SU-DHL-6 (cell line): ENCODE measurements around the gene OR2AG2.
"Not testable (repeated sequence)": the region's sequence is repeated elsewhere in the genome, so short reads cannot be mapped to it uniquely, and the experiment has no call there.

Experiments used
- H2AFZ ChIP-seq: fragments of 200-600 bp; sonication (generic); 2 replicates; pipeline ENCODE4 v1.6.1; 2014; ENCODE audit warnings: low read depth, mild to moderate bottlenecking, moderate library complexity, mixed read lengths, antibody characterized with exemption, low read length; ENCODE audit not compliant: severe bottlenecking
- H3F3A ChIP-seq: fragments of 200-600 bp; shearing (Covaris generic); 2 replicates; pipeline ENCODE4 v1.6.0; 2016; ENCODE audit warnings: antibody characterized with exemption, mild to moderate bottlenecking; ENCODE audit not compliant: insufficient read depth
- H3K27ac ChIP-seq: fragments of 200-600 bp; sonication (generic); 2 replicates; pipeline ENCODE4 v1.5.1; 2016; ENCODE audit warnings: low read depth, mild to moderate bottlenecking, low read length, moderate library complexity, mixed read lengths
- H3K27me3 ChIP-seq: fragments of 200-600 bp; sonication (generic), shearing (Covaris generic); 2 replicates; pipeline ENCODE4 v1.6.0; 2014; ENCODE audit warnings: mild to moderate bottlenecking, low read length
- H3K36me3 ChIP-seq: fragments of 200-600 bp; sonication (generic); 2 replicates; pipeline ENCODE4 v1.6.1; 2014; ENCODE audit warnings: mild to moderate bottlenecking, low read length, mixed read lengths
- H3K4me2 ChIP-seq: fragments of 300-600, 200-600 bp; shearing (Covaris generic), sonication (generic); 2 replicates; pipeline ENCODE4 v1.6.0; 2014; ENCODE audit warnings: low read length, low read depth, mild to moderate bottlenecking; ENCODE audit not compliant: poor library complexity, severe bottlenecking
- H3K4me3 ChIP-seq: fragments of 200-600 bp; sonication (generic); 2 replicates; pipeline ENCODE4 v1.5.1; 2014; ENCODE audit warnings: antibody characterized with exemption, low read length, mild to moderate bottlenecking, mixed read lengths; ENCODE audit not compliant: insufficient read depth, poor library complexity, severe bottlenecking
- H3K79me2 ChIP-seq: fragments of 200-600 bp; sonication (generic); 2 replicates; pipeline ENCODE4 v1.6.1; 2014; ENCODE audit warnings: mild to moderate bottlenecking, low read length, moderate library complexity; ENCODE audit not compliant: insufficient read depth
- H3K9ac ChIP-seq: fragments of 200-600 bp; sonication (generic); 2 replicates; pipeline ENCODE4 v1.7.0; 2014; ENCODE audit warnings: mild to moderate bottlenecking, low read length
- H3K9me2 ChIP-seq: fragments of 200-600 bp; sonication (generic); replicated peaks from 2 replicates; pipeline ENCODE4 v1.6.1; 2014; ENCODE audit warnings: low read length; ENCODE audit not compliant: insufficient read depth
- H3K9me3 ChIP-seq: fragments of 200-600 bp; sonication (generic); 2 replicates; pipeline ENCODE4 v1.6.1; 2014; ENCODE audit warnings: low read length, mixed read lengths; ENCODE audit not compliant: insufficient read depth
- H4K20me1 ChIP-seq: fragments of 200-600 bp; sonication (generic); 2 replicates; pipeline ENCODE4 v1.6.1; 2014; ENCODE audit warnings: low read depth, mild to moderate bottlenecking, antibody characterized with exemption, low read length, moderate library complexity, mixed read lengths
- CTCF ChIP-seq: fragments of 200-600 bp; sonication (generic); IDR thresholded peaks from one replicate; pipeline ENCODE4 v1.5.1; 2017; ENCODE audit warnings: antibody characterized with exemption, mild to moderate bottlenecking, low read length, moderate library complexity; ENCODE audit not compliant: insufficient read depth, poor library complexity, severe bottlenecking
- EZH2phosphoT487 ChIP-seq: fragments of 200-600 bp; sonication (generic), shearing (Covaris generic); conservative IDR thresholded peaks from 2 replicates; pipeline ENCODE4 v1.6.1; 2018; ENCODE audit warnings: mild to moderate bottlenecking, antibody characterized with exemption, low read length, moderate library complexity, mixed read lengths

Gene OR2AG2

GRCh38 chr11:6813656-6814055, 41.9 kb upstream of the OR2AG2 start:
- peaks cover 6% of the 10 kb centered on the region; the same call in 1 of the 2 replicates for H3K9me3 ChIP-seq
- no peaks in the 10 kb centered on the region for H4K20me1 ChIP-seq
- H3K9me2 ChIP-seq, result no peaks in the 10 kb centered on the region
- no peaks in the 10 kb centered on the region for H3K27me3 ChIP-seq
- no peaks in the 10 kb centered on the region for H3F3A ChIP-seq
- H3K36me3 ChIP-seq, result no peaks in the 10 kb centered on the region
- TF ChIP-seq CTCF (no peak), EZH2phosphoT487 (no peak)
- H3K9ac ChIP-seq, result no peak overlapping the region
- no peak overlapping the region for H3K4me2 ChIP-seq
- no peaks in the 10 kb centered on the region for H3K79me2 ChIP-seq
- H3K27ac ChIP-seq, result no peak overlapping the region
- H3K4me3 ChIP-seq, result no peak overlapping the region
- no peak overlapping the region for H2AFZ ChIP-seq

GRCh38 chr11:6812390-6813005, 40.7 kb upstream of the OR2AG2 start:
- no peaks in the 10 kb centered on the region for H3F3A ChIP-seq
- H3K9ac ChIP-seq, result no peak overlapping the region
- H3K27ac ChIP-seq, result no peak overlapping the region
- H3K4me2 ChIP-seq, result no peak overlapping the region
- H3K4me3 ChIP-seq, result no peak overlapping the region
- TF ChIP-seq EZH2phosphoT487, result no peak
- peak; percentile 94 for TF ChIP-seq CTCF
- no peak overlapping the region for H2AFZ ChIP-seq
- H3K27me3 ChIP-seq, result no peaks in the 10 kb centered on the region
- H3K36me3 ChIP-seq, result no peaks in the 10 kb centered on the region
- H4K20me1 ChIP-seq, result no peaks in the 10 kb centered on the region
- no peaks in the 10 kb centered on the region for H3K9me2 ChIP-seq
- H3K79me2 ChIP-seq, result no peaks in the 10 kb centered on the region
- H3K9me3 ChIP-seq, result no peaks in the 10 kb centered on the region

- H3K9me3 ChIP-seq, H2AFZ ChIP-seq, H3K9ac ChIP-seq, H3K27ac ChIP-seq, H4K20me1 ChIP-seq, H3K4me3 ChIP-seq, H3K36me3 ChIP-seq, H3K9me2 ChIP-seq, H3K79me2 ChIP-seq, H3K27me3 ChIP-seq, H3K4me2 ChIP-seq, H3F3A ChIP-seq: not testable (repeated sequence)
These were observed 29.3 kb upstream of the OR2AG2 start for GRCh38 chr11:6801075-6801474.

- no peaks in the 10 kb centered on the region for H3K27me3 ChIP-seq
- no peak within 1 kb of the TSS for H3K9ac ChIP-seq
- no peaks in the 10 kb centered on the region for H3K36me3 ChIP-seq
- no peak within 1 kb of the TSS for H2AFZ ChIP-seq
- H3K4me3 ChIP-seq, result no peak within 1 kb of the TSS
- no peaks in the 10 kb centered on the region for H3K9me3 ChIP-seq
- no peaks in the 10 kb centered on the region for H3K9me2 ChIP-seq
- H3K79me2 ChIP-seq, result no peaks in the 10 kb centered on the region
- H4K20me1 ChIP-seq, result no peaks in the 10 kb centered on the region; the same call in 1 of the 2 replicates
- TF ChIP-seq EZH2phosphoT487 (no peak), CTCF (no peak)
- H3K27ac ChIP-seq, result no peak within 1 kb of the TSS
- no peak within 1 kb of the TSS for H3K4me2 ChIP-seq
- H3F3A ChIP-seq, result no peaks in the 10 kb centered on the region
These were observed 27.6 kb upstream of the OR2AG2 start, which contains the start of gene OR6A2 for GRCh38 chr11:6799402-6799801. OR6A2 (minus strand) TSS chr11:6799689; CDS start chr11:6795708, 3,981 bp downstream.
